H1 (cell line): Measurements from ENCODE around the gene MPST. TPM values are rescaled to one million over a fixed set of nuclear protein-coding genes. Genes with fewer than 3 reads are reported as not detected.

ENCODE experiments used
- CTCF ChIA-PET: fragments of 300-600 bp; sonication (Branson Sonifier 250); formaldehyde crosslinking; loops from one replicate; lab custom pipeline; 2021; ENCODE audit not compliant: partially characterized antibody; lab: Charles Lee
- POLR2A ChIA-PET: fragments of 300-600 bp; sonication (Branson Sonifier 250); formaldehyde crosslinking; loops from one replicate; lab custom pipeline; 2021; ENCODE audit warnings: inconsistent platforms; ENCODE audit not compliant: partially characterized antibody; lab: Charles Lee
- DNase-seq, 2 experiments: peaks; one replicate each; pipeline versions ENCODE4 v3.0.0 to v3.0.0-alpha.2; 2010 to 2022; ENCODE audit warnings: low spot score in 2 of 2, low read depth in 1 of 2, mixed read lengths in 1 of 2
- FAIRE-seq: peaks from 2 replicates; lab custom pipeline; 2011; peaks lifted over from hg19 to GRCh38; lab: Jason Lieb, UNC
- H2AFZ ChIP-seq: 2 replicates; pipeline ENCODE4 v1.8.1; 2012; ENCODE audit warnings: low read length, inconsistent platforms
- H2AK5ac ChIP-seq: 2 replicates; pipeline ENCODE4 v1.6.1; 2013; ENCODE audit warnings: low read depth, low read length
- H2BK120ac ChIP-seq: replicated peaks from 2 replicates; pipeline ENCODE3; 2013; ENCODE audit warnings: low read depth, low read length, inconsistent platforms
- H2BK12ac ChIP-seq: 2 replicates; pipeline ENCODE4 v1.6.1; 2013; ENCODE audit warnings: low read depth, low read length
- H2BK15ac ChIP-seq: 2 replicates; pipeline ENCODE4 v1.6.1; 2013; ENCODE audit warnings: low read length
- H2BK20ac ChIP-seq: 2 replicates; pipeline ENCODE4 v1.6.1; 2013; ENCODE audit warnings: low read length
- H2BK5ac ChIP-seq: 2 replicates; pipeline ENCODE4 v1.6.1; 2013; ENCODE audit warnings: low read depth, low read length
- H3K14ac ChIP-seq: 2 replicates; pipeline ENCODE4 v1.6.1; 2013; ENCODE audit warnings: inconsistent platforms; ENCODE audit not compliant: insufficient read length
- H3K18ac ChIP-seq: 2 replicates; pipeline ENCODE4 v1.6.1; 2013; ENCODE audit warnings: low read length; ENCODE audit errors: extremely low read depth
- H3K23ac ChIP-seq: 2 replicates; pipeline ENCODE4 v1.6.1; 2013; ENCODE audit warnings: inconsistent platforms; ENCODE audit not compliant: insufficient read length
- H3K23me2 ChIP-seq: 2 replicates; pipeline ENCODE4 v1.6.1; 2013; ENCODE audit warnings: low read depth, low read length
- H3K27ac ChIP-seq: 2 replicates; pipeline ENCODE4 v1.6.1; 2011; ENCODE audit warnings: low read depth, low read length, inconsistent platforms
- H3K27me3 ChIP-seq, 4 experiments: replicated peaks in 1 of 4; 1 replicate in 1 of 4; 2 replicates in 3 of 4; pipeline versions ENCODE4 v1.6.1 to v1.8.1; 2011 to 2013; ENCODE audit warnings: low read length in 3 of 4, mild to moderate bottlenecking in 3 of 4, inconsistent platforms in 2 of 4, mixed read lengths in 2 of 4, moderate library complexity in 1 of 4; ENCODE audit not compliant: control insufficient read depth in 3 of 4, insufficient read depth in 3 of 4; ENCODE audit errors: extremely low read depth in 1 of 4
- H3K36me3 ChIP-seq, 4 experiments: 2 replicates each; pipeline versions ENCODE4 v1.6.1 to v1.8.1; 2011 to 2013; ENCODE audit warnings: mild to moderate bottlenecking in 4 of 4, low read length in 3 of 4, moderate library complexity in 2 of 4, control low read depth in 1 of 4, inconsistent platforms in 1 of 4; ENCODE audit not compliant: insufficient read depth in 4 of 4, control insufficient read depth in 2 of 4
- H3K4ac ChIP-seq: replicated peaks from 2 replicates; pipeline ENCODE3; 2013; ENCODE audit warnings: low read length, low read depth, mixed read lengths, inconsistent platforms; ENCODE audit not compliant: insufficient read length
- H3K4me1 ChIP-seq, 4 experiments: replicated peaks in 1 of 4; 1 replicate in 1 of 4; 2 replicates in 3 of 4; pipeline versions ENCODE4 v1.6.1 to v1.8.1; 2011 to 2013; ENCODE audit warnings: low read length in 3 of 4, inconsistent platforms in 2 of 4, mixed read lengths in 1 of 4; ENCODE audit not compliant: insufficient read depth in 4 of 4, control insufficient read depth in 3 of 4
- H3K4me2 ChIP-seq, 2 experiments: 2 replicates each; pipeline versions ENCODE4 v1.6.1 to v1.8.1; 2011 to 2013; ENCODE audit warnings: low read depth in 2 of 2, low read length in 2 of 2, control low read depth in 1 of 2, inconsistent platforms in 1 of 2, mild to moderate bottlenecking in 1 of 2; ENCODE audit not compliant: insufficient read depth in 1 of 2
- H3K4me3 ChIP-seq, 4 experiments: fragments of 200-600, 300-600 bp in 1 of 4; sonication (generic), shearing (Covaris generic), sonication (Bioruptor Twin) in 1 of 4; 2 replicates each; pipeline versions ENCODE4 v1.5.1 to v1.8.1; 2011 to 2016; ENCODE audit warnings: low read length in 4 of 4, low read depth in 3 of 4, control low read depth in 2 of 4, inconsistent platforms in 2 of 4, mild to moderate bottlenecking in 2 of 4, mixed read lengths in 1 of 4, moderate library complexity in 1 of 4; ENCODE audit not compliant: insufficient read depth in 2 of 4; ENCODE audit errors: extremely low read depth in 1 of 4
- H3K56ac ChIP-seq: replicated peaks from 2 replicates; pipeline ENCODE3; 2013; ENCODE audit warnings: low read depth, mild to moderate bottlenecking, mixed read lengths, low read length, inconsistent platforms; ENCODE audit not compliant: insufficient read length
- H3K79me1 ChIP-seq: 2 replicates; pipeline ENCODE4 v1.6.1; 2013; ENCODE audit warnings: low read depth, low read length, control low read depth
- H3K79me2 ChIP-seq, 2 experiments: 2 replicates each; pipeline versions ENCODE4 v1.6.1 to v1.8.1; 2012 to 2013; ENCODE audit warnings: low read length in 2 of 2, mild to moderate bottlenecking in 2 of 2, inconsistent platforms in 1 of 2; ENCODE audit not compliant: insufficient read depth in 2 of 2, control insufficient read depth in 1 of 2
- H3K9ac ChIP-seq, 4 experiments: replicated peaks in 1 of 4; 1 replicate in 1 of 4; 2 replicates in 3 of 4; pipeline versions ENCODE4 v1.6.1 to v1.8.1; 2011 to 2013; ENCODE audit warnings: low read depth in 3 of 4, low read length in 3 of 4, control low read depth in 2 of 4, mild to moderate bottlenecking in 2 of 4, moderate library complexity in 2 of 4, inconsistent platforms in 1 of 4; ENCODE audit errors: extremely low read depth in 1 of 4
- H3K9me3 ChIP-seq, 2 experiments: 2 replicates each; pipeline versions ENCODE4 v1.6.1 to v1.8.1; 2012 to 2013; ENCODE audit warnings: mild to moderate bottlenecking in 2 of 2, moderate library complexity in 2 of 2, control low read depth in 1 of 2, inconsistent platforms in 1 of 2, low read depth in 1 of 2, low read length in 1 of 2, mixed read lengths in 1 of 2; ENCODE audit not compliant: insufficient read depth in 2 of 2
- H4K20me1 ChIP-seq, 2 experiments: replicated peaks in 1 of 2; 2 replicates each; pipeline versions ENCODE3 to v1.8.1; 2011 to 2013; ENCODE audit warnings: inconsistent platforms in 2 of 2, low read length in 2 of 2, mild to moderate bottlenecking in 1 of 2; ENCODE audit not compliant: insufficient read depth in 2 of 2, control insufficient read depth in 1 of 2
- H4K5ac ChIP-seq: 2 replicates; pipeline ENCODE4 v1.6.1; 2013; ENCODE audit warnings: low read length, low read depth, mixed read lengths, inconsistent platforms; ENCODE audit not compliant: insufficient read length
- H4K8ac ChIP-seq: 2 replicates; pipeline ENCODE4 v1.8.0; 2013; ENCODE audit warnings: mild to moderate bottlenecking, moderate library complexity, low read length, inconsistent platforms; ENCODE audit not compliant: insufficient read depth; ENCODE audit errors: extremely low read depth
- H4K91ac ChIP-seq: replicated peaks from 2 replicates; pipeline ENCODE3; 2013; ENCODE audit warnings: low read length, mixed read lengths, inconsistent platforms; ENCODE audit not compliant: insufficient read length
- EP300 ChIP-seq, 2 experiments: IDR thresholded peaks; 1 replicate in 1 of 2; 2 replicates in 1 of 2; pipeline ENCODE4 v1.6.1; 2011 to 2012; ENCODE audit warnings: low read depth in 2 of 2, low read length in 2 of 2, mild to moderate bottlenecking in 2 of 2, borderline replicate concordance in 1 of 2, inconsistent platforms in 1 of 2, moderate library complexity in 1 of 2
- KDM4A ChIP-seq: IDR thresholded peaks from one replicate; pipeline ENCODE4 v1.7.1; 2012; ENCODE audit warnings: low read depth, mild to moderate bottlenecking, moderate library complexity, low read length, inconsistent platforms; ENCODE audit not compliant: severe bottlenecking
- RFX5 ChIP-seq: IDR thresholded peaks from 2 replicates; pipeline ENCODE4 v1.6.1; 2011; ENCODE audit warnings: low read depth, low read length, improper control_type of control experiment, borderline replicate concordance
- RNF2 ChIP-seq: fragments of 200-900, 300-1000 bp; sonication (generic); IDR thresholded peaks from 2 replicates; pipeline ENCODE4 v1.7.1; 2016; ENCODE audit warnings: borderline replicate concordance, low read depth, mild to moderate bottlenecking, antibody characterized with exemption, low read length; ENCODE audit not compliant: poor library complexity, severe bottlenecking; ENCODE audit errors: missing control alignments
- SIRT6 ChIP-seq: IDR thresholded peaks from one replicate; pipeline ENCODE4 v1.7.1; 2012; ENCODE audit warnings: low read length, inconsistent platforms
- SUZ12 ChIP-seq: fragments of 200-600 bp; sonication (generic); IDR thresholded peaks from 2 replicates; pipeline ENCODE4 v1.6.1; 2012; ENCODE audit warnings: mild to moderate bottlenecking, inconsistent platforms, low read length, moderate library complexity, mixed read lengths
- WGBS, 2 experiments: shearing (Covaris generic) in 1 of 2; methylation state at CpG; one replicate each; pipeline versions ENCODE4 v1.1.6 to v1.1.7; 2013 to 2015; ENCODE audit warnings: low lambda C conversion rate in 2 of 2, mixed read lengths in 2 of 2, inconsistent platforms in 1 of 2, low coverage in 1 of 2, missing lambda C conversion rate in 1 of 2; ENCODE audit not compliant: insufficient replicate concordance in 2 of 2, insufficient coverage in 1 of 2, insufficient read length in 1 of 2; ENCODE audit errors: extremely low coverage in 1 of 2, missing lambda C conversion rate in 1 of 2; 5-methylcytosine and 5-hydroxymethylcytosine counted together
- polyA plus RNA-seq, 7 experiments: library from polyadenylated mRNA; depleted of rRNA in 3 of 7; stranded (reverse) in 5 of 7; unstranded in 2 of 7; fragments of >200 nt in 5 of 7; fragments of 200-250 nt in 2 of 7; gene quantifications; 1 replicate in 5 of 7; 2 replicates in 1 of 7; 4 replicates in 1 of 7; pipeline versions ENCODE4 v1.2.1 to v1.2.3, GENCODE V29; 2011 to 2013; ENCODE audit warnings: missing spikeins in 2 of 7, mixed read lengths in 2 of 7
- total RNA-seq: library from RNA; stranded (reverse); fragmentation: NEBNext Ultra II Directional; extraction: Animal tissue kit (Norgen Biotek cat#: 25700); gene quantifications from 2 replicates; pipeline ENCODE4 v1.2.1, GENCODE V29; 2021
- TF ChIP-seq, protein P1 (sequence below): IDR thresholded peaks from 2 replicates; pipeline ENCODE4 v1.6.1; 2012; ENCODE audit warnings: low read length, inconsistent platforms

The MPST gene
- total and polyA plus RNA-seq, 2 of the 8 experiments (the other 6 are each of a cell fraction or from before 2014, with no cell fraction given), result 86.0 to 124 TPM

DNA sequence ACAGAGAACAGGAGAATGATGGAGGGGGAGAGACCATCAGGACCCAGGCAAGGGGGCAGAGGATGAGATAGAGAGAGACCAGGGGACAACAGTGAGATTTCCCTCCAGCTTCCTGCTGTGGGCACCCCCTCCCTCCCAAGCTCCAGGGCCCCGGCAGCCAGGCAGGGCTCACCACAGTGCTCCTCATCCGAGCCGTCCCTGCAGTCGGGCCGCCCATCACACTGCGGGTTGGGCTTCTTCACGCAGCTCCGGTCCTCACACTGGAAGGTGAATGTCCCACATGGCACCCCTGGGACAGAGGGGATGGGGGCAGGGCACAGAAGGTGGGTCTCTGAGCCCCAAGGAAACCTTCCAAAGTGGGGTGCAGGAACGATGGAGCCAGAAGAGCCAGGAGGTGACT is 51.2 kb downstream of the MPST start:
- Histone ChIP-seq H4K20me1 (peaks cover 0 to 15% of the 10 kb centered on the region in 2 experiments), H4K8ac (no peak overlapping the region), H2BK15ac (no peak overlapping the region), H3K56ac (no peak overlapping the region), H2AFZ (no peak overlapping the region), H3K23ac (no peak overlapping the region), H3K4me2 (no peak overlapping the region), H3K79me2 (no peaks in the 10 kb centered on the region), H3K4ac (no peak overlapping the region), H3K14ac (no peak overlapping the region), H3K18ac (no peak overlapping the region), H3K23me2 (peaks cover 19% of the 10 kb centered on the region; the same call in 1 of the 2 replicates), H3K9me3 (peaks cover 0 to 3% of the 10 kb centered on the region in 2 experiments; a peak in 2 of 4 replicates), H3K27ac (no peak overlapping the region), H3K9ac (no peak overlapping the region), H3K4me3 (no peak overlapping the region), H2BK120ac (no peak overlapping the region), H3K79me1 (no peaks in the 10 kb centered on the region), H2BK12ac (no peak overlapping the region), H2BK5ac (no peak overlapping the region), H3K4me1 (peaks cover 2 to 9% (median 5%) of the 10 kb centered on the region in 4 experiments; a peak in 3 of 7 replicates), H3K36me3 (no peaks in the 10 kb centered on the region), H4K5ac (no peak overlapping the region), H2BK20ac (no peak overlapping the region), H2AK5ac (no peak overlapping the region), H4K91ac (no peak overlapping the region), H3K27me3 (peaks cover 14 to 66% (median 61%) of the 10 kb centered on the region in 4 experiments)
- DNase-seq, result no peak
- FAIRE-seq, result no peak
- 83% methylated on average over 9 of the region's 9 CpGs; no CpG with 5 or more reads in 1 of the 2 experiments for WGBS, 2 experiments
- POLR2A ChIA-PET, result interaction anchor here (0.8 to 1.8 kb wide), 3 partner anchors 9 to 16 kb away, joined by 3 to 4 read pairs (median 3); no protein-coding TSS in a partner anchor
- CTCF ChIA-PET, result interaction anchor here (1.7 kb wide), 1 partner anchor 127 kb away, joined by 5 read pairs; no protein-coding TSS in a partner anchor
- TF ChIP-seq, protein P1, sequence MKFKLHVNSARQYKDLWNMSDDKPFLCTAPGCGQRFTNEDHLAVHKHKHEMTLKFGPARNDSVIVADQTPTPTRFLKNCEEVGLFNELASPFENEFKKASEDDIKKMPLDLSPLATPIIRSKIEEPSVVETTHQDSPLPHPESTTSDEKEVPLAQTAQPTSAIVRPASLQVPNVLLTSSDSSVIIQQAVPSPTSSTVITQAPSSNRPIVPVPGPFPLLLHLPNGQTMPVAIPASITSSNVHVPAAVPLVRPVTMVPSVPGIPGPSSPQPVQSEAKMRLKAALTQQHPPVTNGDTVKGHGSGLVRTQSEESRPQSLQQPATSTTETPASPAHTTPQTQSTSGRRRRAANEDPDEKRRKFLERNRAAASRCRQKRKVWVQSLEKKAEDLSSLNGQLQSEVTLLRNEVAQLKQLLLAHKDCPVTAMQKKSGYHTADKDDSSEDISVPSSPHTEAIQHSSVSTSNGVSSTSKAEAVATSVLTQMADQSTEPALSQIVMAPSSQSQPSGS, result no peak
- TF ChIP-seq EP300 (IDR thresholded peaks at IDR 0.05; ENCODE audit: borderline replicate concordance in 1 of 2, low read depth in 2 of 2, low read length in 2 of 2) (no peak), RNF2 (no peak), KDM4A (no peak), RFX5 (no peak), SUZ12 (no peak), SIRT6 (no peak)
